Eye (tissue), 1 donor: ENCODE measurements around the gene DDR1.

Source experiments
- DNase-seq: peaks from one replicate; pipeline ENCODE4 v3.0.0-alpha.2; 2015

Gene DDR1

GRCh38 chr6:30881392-30882203 is 2.7 kb upstream of the DDR1 start:
- DNase-seq = peak; percentile 83

GRCh38 chr6:30882204-30882758 is 2.0 kb upstream of the DDR1 start:
- DNase-seq = no peak

GRCh38 chr6:30882759-30883684 is 1.3 kb upstream of the DDR1 start:
- peak; percentile 79 for DNase-seq

GRCh38 chr6:30884521-30885480 is 482 bp downstream of the DDR1 start:
- peak; percentile 79 for DNase-seq

GRCh38 chr6:30885481-30885998 is 1.2 kb downstream of the DDR1 start:
- DNase-seq = peak; percentile 59

- DNase-seq = peak; percentile 97
Measured at GRCh38 chr6:30885999-30886896, 1.9 kb downstream of the DDR1 start.

GRCh38 chr6:30886897-30887255 is 2.6 kb downstream of the DDR1 start:
- DNase-seq = no peak

- DNase-seq = no peak
Measured at GRCh38 chr6:30887901-30888815, 3.8 kb downstream of the DDR1 start.

- DNase-seq = no peak
Measured at GRCh38 chr6:30888816-30889495, 4.6 kb downstream of the DDR1 start.

GRCh38 chr6:30889496-30889885 is 5.2 kb downstream of the DDR1 start:
- no peak for DNase-seq

- DNase-seq = no peak
Measured at GRCh38 chr6:30889921-30890645, 5.8 kb downstream of the DDR1 start.

GRCh38 chr6:30890646-30891449 is 6.5 kb downstream of the DDR1 start:
- no peak for DNase-seq

GRCh38 chr6:30891450-30891723 is 7.1 kb downstream of the DDR1 start:
- no peak for DNase-seq

- no peak for DNase-seq
Measured at GRCh38 chr6:30891816-30892538, 7.7 kb downstream of the DDR1 start.

GRCh38 chr6:30893001-30893591 is 8.8 kb downstream of the DDR1 start:
- DNase-seq = no peak

- no peak for DNase-seq
Measured at GRCh38 chr6:30893666-30894065, 9.3 kb downstream of the DDR1 start.

GRCh38 chr6:30894381-30894780 is 10.1 kb downstream of the DDR1 start:
- DNase-seq = no peak
